Measurements from ENCODE around the gene TXN2.

Gene TXN2

DNA sequence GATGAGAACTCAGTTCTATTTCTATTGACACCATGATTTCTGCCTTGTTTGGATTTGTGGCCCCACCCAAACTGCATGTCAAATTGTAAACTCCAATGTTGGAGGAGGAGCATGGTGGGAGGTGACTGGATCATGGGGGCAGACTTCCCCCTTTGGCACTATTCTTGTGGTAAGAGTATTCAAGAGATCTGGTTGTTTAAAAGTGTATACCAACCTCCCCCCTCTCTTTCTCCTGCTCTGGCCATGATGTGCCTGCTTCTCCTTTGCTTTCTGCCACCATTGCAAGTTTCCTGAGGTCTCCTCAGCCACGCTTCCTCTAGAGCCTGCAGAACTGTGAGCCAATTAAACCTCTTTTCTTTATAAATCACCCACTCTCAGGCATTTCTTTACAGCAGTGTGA, 33.3 kb upstream of the TXN2 start:
- Histone ChIP-seq H3K27me3 (no peaks in the 10 kb centered on the region), H3K4me1 (no peaks in the 10 kb centered on the region), H3K9me3 (no peaks in the 10 kb centered on the region), H3K36me3 (peaks cover 84 to 100% (median 94%) of the 10 kb centered on the region in 3 donors), H3K27ac (no peak overlapping the region), H3K4me3 (no peak overlapping the region)
- TF ChIP-seq, protein P1, sequence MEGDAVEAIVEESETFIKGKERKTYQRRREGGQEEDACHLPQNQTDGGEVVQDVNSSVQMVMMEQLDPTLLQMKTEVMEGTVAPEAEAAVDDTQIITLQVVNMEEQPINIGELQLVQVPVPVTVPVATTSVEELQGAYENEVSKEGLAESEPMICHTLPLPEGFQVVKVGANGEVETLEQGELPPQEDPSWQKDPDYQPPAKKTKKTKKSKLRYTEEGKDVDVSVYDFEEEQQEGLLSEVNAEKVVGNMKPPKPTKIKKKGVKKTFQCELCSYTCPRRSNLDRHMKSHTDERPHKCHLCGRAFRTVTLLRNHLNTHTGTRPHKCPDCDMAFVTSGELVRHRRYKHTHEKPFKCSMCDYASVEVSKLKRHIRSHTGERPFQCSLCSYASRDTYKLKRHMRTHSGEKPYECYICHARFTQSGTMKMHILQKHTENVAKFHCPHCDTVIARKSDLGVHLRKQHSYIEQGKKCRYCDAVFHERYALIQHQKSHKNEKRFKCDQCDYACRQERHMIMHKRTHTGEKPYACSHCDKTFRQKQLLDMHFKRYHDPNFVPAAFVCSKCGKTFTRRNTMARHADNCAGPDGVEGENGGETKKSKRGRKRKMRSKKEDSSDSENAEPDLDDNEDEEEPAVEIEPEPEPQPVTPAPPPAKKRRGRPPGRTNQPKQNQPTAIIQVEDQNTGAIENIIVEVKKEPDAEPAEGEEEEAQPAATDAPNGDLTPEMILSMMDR (IDR thresholded peaks at IDR 0.05): no peak
- intact Hi-C loops (cut with DNase I; ENCODE audit: low total_unique reads): no loop called here
- DNase-seq: no peak

DNA sequence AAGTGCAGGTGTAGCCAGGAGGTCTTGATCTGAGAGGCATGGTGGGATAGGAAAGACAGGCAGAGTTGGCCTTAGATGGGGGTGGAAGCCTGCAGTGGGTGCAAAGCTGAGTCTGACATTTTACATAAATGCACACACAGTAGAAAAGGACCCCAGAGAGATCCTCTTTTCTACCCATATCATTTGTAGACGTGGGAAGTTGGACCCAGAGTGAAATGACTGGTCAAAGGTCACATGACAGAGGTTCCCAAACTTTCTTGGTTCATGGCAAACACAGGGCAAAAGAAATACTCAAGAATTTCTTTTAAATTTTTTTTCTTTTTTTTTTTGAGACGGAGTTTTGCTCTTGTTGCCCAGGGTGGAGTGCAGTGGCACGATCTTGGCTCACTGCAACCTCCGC, 31.6 kb upstream of the TXN2 start:
- intact Hi-C loops (cut with DNase I; ENCODE audit: low total_unique reads): no loop called here
- TF ChIP-seq, protein P1 (IDR thresholded peaks at IDR 0.05): no peak
- Histone ChIP-seq H3K36me3 (peaks cover 66 to 82% (median 76%) of the 10 kb centered on the region in 3 donors), H3K27me3 (no peaks in the 10 kb centered on the region), H3K4me1 (no peaks in the 10 kb centered on the region), H3K4me3 (no peak overlapping the region), H3K27ac (no peak overlapping the region), H3K9me3 (no peaks in the 10 kb centered on the region)
- DNase-seq: no peak

DNA sequence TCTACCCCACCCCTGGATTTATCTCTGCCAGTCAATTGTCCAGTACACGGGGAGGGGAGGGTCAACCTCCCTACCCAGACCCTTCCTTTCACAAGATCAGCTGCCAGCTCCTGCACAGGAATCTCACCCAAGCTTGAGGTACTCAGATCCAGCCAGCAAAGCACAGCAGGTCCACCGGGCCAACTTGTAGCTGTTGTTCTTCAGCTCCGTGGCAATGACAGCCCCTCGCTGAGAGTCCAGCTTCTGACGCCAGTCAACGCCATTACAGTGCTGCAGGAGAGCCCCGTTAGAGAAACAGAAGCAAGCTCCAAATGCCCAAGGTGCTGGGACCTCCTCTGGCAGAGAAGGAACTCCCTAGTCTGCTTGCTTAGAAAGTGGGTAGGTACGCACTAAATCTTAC, 30.9 kb upstream of the TXN2 start:
- no peaks in the 10 kb centered on the region for H3K27me3 ChIP-seq
- intact Hi-C loops (cut with DNase I; ENCODE audit: low total_unique reads): no loop called here
- peaks cover 0 to 4% (median 2%) of the 10 kb centered on the region in 4 donors for H3K4me1 ChIP-seq
- no peak overlapping the region for H3K4me3 ChIP-seq
- peaks cover 59 to 75% (median 70%) of the 10 kb centered on the region in 3 donors for H3K36me3 ChIP-seq
- H3K27ac ChIP-seq: no peak overlapping the region
- TF ChIP-seq, protein P1 (IDR thresholded peaks at IDR 0.05): no peak
- no peaks in the 10 kb centered on the region for H3K9me3 ChIP-seq
- DNase-seq: no peak

DNA sequence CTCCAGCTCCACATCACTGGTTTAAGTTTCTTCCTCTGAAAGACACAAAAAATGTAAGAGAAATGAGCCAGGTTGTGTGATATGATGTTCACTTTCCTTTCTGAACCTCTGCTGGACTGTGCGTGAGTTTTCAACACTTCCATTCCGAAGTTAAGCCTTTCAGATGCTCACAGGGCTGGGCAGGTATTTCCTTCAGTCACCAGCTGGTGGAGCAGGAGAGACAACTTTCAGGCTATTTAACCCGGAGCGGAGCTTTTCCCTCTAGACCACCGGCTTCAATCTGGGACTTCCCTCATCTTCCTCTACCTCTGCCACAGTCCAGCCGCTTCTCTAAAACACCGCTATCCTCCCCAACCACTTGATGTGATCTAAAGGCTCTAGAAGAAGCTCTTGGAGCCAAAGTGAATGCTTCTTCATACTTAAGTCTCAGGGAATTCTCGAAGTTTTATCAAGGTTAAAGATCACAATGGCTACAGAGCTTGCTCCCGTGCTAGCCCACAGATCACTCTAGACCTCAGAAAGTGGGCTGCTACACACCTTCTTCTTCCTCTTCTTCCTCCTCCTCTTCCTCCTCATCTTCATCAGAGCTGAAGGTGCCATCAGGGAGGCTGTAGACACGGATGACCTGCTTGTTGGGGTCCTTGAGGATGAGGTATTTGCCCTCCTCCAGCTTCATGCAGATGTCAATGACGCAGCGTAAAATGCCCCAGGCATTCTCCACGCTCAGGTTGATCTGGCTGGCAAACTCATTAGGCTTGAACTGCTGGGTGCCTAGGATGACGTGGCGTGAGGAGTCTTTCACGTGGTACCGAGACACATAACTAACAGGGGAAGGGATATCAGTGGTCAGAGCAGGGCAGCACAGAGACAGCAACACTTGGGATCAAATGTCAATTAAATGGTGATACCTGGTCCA, 29.8 kb upstream of the TXN2 start:
- TF ChIP-seq, protein P1 (IDR thresholded peaks at IDR 0.05): peak; percentile 25 to 52
- Histone ChIP-seq H3K4me1 (peaks cover 0 to 11% (median 8%) of the 10 kb centered on the region in 4 donors), H3K9me3 (no peaks in the 10 kb centered on the region), H3K36me3 (peaks cover 48 to 64% (median 58%) of the 10 kb centered on the region in 3 donors), H3K27ac (no peak overlapping the region), H3K27me3 (no peaks in the 10 kb centered on the region), H3K4me3 (no peak overlapping the region)
- intact Hi-C loops (cut with DNase I; ENCODE audit: low total_unique reads): no loop called here
- DNase-seq: no peak

DNA sequence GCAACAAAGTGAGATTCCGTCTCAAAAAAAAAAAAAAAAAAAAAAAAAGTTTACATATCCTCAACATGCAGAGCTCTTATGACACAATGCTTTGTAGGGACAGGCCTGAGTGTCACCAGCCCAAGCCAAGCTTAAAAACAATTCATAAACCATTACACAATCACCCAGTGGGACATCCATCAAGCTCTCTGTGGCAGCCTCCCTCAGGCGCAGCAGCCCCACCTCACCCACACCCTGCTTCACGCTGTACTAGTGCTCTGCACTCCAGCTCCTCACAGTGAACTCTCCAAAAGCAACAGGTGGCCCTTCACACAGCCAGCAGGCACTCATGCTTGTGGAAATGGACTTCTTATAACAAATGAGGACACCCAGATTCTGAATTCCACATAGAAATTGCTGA, 28.9 kb upstream of the TXN2 start:
- H3K27ac ChIP-seq: no peak overlapping the region
- H3K4me1 ChIP-seq: peaks cover 0 to 17% (median 9%) of the 10 kb centered on the region in 4 donors
- intact Hi-C loops (cut with DNase I; ENCODE audit: low total_unique reads): no loop called here
- H3K9me3 ChIP-seq: no peaks in the 10 kb centered on the region
- H3K4me3 ChIP-seq: no peak overlapping the region
- no peak for DNase-seq
- no peaks in the 10 kb centered on the region for H3K27me3 ChIP-seq
- TF ChIP-seq, protein P1 (IDR thresholded peaks at IDR 0.05): no peak
- peaks cover 40 to 56% (median 50%) of the 10 kb centered on the region in 3 donors for H3K36me3 ChIP-seq

All from tibial artery (tissue), 4 donors.